ENCODE results near the gene NANOGP8. TPM values are rescaled to one million over a fixed set of nuclear protein-coding genes. Genes with fewer than 3 reads are reported as not detected.

The NANOGP8 gene
- total RNA-seq, 3 donors from 2014 or later, result 1.1 to 1.8 TPM; not detected in 1

DNA sequence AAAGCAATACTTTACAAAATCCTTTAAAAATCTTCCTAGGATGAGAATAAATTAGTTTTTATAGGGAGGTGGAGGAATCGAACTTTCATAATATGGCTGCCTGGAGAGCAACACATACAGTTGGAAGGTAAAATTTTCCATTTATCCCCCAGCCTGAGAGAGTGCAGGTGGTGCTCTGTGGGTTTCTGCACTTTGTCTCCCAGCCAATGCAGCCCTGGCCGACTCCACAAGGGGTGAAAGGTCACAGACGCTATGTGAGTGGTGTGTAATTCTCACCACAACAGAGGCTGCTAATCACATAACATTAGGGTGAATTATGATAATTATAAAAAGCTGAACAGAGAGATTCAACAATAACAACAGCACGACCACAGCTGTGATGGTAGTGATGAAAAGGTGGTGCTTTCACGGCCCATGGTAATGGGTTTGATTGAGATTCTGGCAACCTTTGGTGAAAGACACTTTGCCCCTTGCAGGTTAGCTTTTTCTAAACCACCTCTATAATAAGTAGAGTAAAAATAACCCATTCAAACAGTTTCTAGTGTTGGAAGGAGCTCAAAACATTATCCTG lies 30.1 kb upstream of the NANOGP8 start:
- no peak for TF ChIP-seq CTCF (IDR thresholded peaks at IDR 0.05)
- Histone ChIP-seq H3K9me3 (no peaks in the 10 kb centered on the region), H3K4me3 (no peak overlapping the region), H3K4me1 (ENCODE audit: low read depth) (no peaks in the 10 kb centered on the region), H3K36me3 (ENCODE audit: low read depth) (no peaks in the 10 kb centered on the region)
- ATAC-seq, result no peak
- intact Hi-C loops (cut with DNase I, micrococcal nuclease), result no loop called here
- no peak for DNase-seq

DNA sequence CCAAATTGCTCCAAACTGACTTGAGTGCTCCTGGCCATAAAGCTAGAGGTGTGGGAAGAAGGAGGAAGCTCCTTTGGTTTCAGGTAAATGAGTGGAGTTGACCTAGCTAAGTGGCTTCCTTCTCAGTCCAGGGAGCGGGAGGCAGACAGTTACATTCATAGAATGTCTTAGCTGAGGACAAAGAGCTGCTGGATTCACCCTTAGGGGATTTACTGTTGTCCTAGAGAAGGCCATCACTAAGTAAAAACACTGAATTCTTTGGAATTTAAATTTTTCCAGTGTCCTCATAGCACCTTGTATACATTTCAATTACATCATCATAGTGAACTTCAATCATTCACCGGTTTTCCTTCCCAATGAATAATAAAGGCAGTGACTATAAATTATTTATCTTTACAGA lies 27.3 kb upstream of the NANOGP8 start:
- Histone ChIP-seq H3K4me3 (no peak overlapping the region), H3K36me3 (ENCODE audit: low read depth) (no peaks in the 10 kb centered on the region), H3K4me1 (ENCODE audit: low read depth) (no peaks in the 10 kb centered on the region), H3K9me3 (no peaks in the 10 kb centered on the region)
- DNase-seq, result no peak
- no peak for TF ChIP-seq CTCF (IDR thresholded peaks at IDR 0.05)
- intact Hi-C loops (cut with DNase I, micrococcal nuclease), result no loop called here
- ATAC-seq, result no peak

- ATAC-seq (no peak), DNase-seq (no peak)
- TF ChIP-seq CTCF (IDR thresholded peaks at IDR 0.05), result no peak
- H3K4me3 ChIP-seq, result no peak overlapping the region
- H3K9me3 ChIP-seq, result no peaks in the 10 kb centered on the region
- H3K4me1 ChIP-seq (ENCODE audit: low read depth), result no peaks in the 10 kb centered on the region
- no peaks in the 10 kb centered on the region for H3K36me3 ChIP-seq (ENCODE audit: low read depth)
- intact Hi-C loops (cut with DNase I, micrococcal nuclease), result no loop called here
Measured at GRCh38 chr15:35111861-35112260, 26.8 kb upstream of the NANOGP8 start.

GRCh38 chr15:35108453-35108852 lies 23.4 kb upstream of the NANOGP8 start:
- no peaks in the 10 kb centered on the region for H3K36me3 ChIP-seq (ENCODE audit: low read depth)
- H3K4me1 ChIP-seq (ENCODE audit: low read depth), result no peaks in the 10 kb centered on the region
- no peak for DNase-seq
- no peak overlapping the region for H3K4me3 ChIP-seq
- intact Hi-C loops (cut with DNase I, micrococcal nuclease), result no loop called here
- ATAC-seq, result no peak
- no peak for TF ChIP-seq CTCF (IDR thresholded peaks at IDR 0.05)
- no peaks in the 10 kb centered on the region for H3K9me3 ChIP-seq

- DNase-seq, result no peak
- no peak for ATAC-seq
- Histone ChIP-seq H3K9me3 (no peaks in the 10 kb centered on the region), H3K4me1 (ENCODE audit: low read depth) (no peaks in the 10 kb centered on the region), H3K4me3 (no peak overlapping the region), H3K36me3 (ENCODE audit: low read depth) (no peaks in the 10 kb centered on the region)
- no peak for TF ChIP-seq CTCF (IDR thresholded peaks at IDR 0.05)
- intact Hi-C loops (cut with DNase I, micrococcal nuclease), result no loop called here
Measured at GRCh38 chr15:35107561-35107960, 22.5 kb upstream of the NANOGP8 start.

- no peak for TF ChIP-seq CTCF (IDR thresholded peaks at IDR 0.05)
- ATAC-seq, result no peak
Measured at GRCh38 chr15:35107122-35107521, 22.0 kb upstream of the NANOGP8 start.

More at GRCh38 chr15:35107122-35107521, 22.0 kb upstream of the NANOGP8 start:
- no peaks in the 10 kb centered on the region for H3K9me3 ChIP-seq
- no peak for DNase-seq
- H3K4me1 ChIP-seq (ENCODE audit: low read depth), result no peaks in the 10 kb centered on the region
- H3K36me3 ChIP-seq (ENCODE audit: low read depth), result no peaks in the 10 kb centered on the region
- intact Hi-C loops (cut with DNase I, micrococcal nuclease), result no loop called here
- H3K4me3 ChIP-seq, result no peak overlapping the region
